CD4-positive, alpha-beta T cell treated with Interleukin-10 for 1 hour (primary cell): ENCODE data around the gene TRAPPC5.

ENCODE experiments used
- DNase-seq: peaks from one replicate; pipeline ENCODE4 v3.0.0-alpha.2; 2020

Gene TRAPPC5

DNA sequence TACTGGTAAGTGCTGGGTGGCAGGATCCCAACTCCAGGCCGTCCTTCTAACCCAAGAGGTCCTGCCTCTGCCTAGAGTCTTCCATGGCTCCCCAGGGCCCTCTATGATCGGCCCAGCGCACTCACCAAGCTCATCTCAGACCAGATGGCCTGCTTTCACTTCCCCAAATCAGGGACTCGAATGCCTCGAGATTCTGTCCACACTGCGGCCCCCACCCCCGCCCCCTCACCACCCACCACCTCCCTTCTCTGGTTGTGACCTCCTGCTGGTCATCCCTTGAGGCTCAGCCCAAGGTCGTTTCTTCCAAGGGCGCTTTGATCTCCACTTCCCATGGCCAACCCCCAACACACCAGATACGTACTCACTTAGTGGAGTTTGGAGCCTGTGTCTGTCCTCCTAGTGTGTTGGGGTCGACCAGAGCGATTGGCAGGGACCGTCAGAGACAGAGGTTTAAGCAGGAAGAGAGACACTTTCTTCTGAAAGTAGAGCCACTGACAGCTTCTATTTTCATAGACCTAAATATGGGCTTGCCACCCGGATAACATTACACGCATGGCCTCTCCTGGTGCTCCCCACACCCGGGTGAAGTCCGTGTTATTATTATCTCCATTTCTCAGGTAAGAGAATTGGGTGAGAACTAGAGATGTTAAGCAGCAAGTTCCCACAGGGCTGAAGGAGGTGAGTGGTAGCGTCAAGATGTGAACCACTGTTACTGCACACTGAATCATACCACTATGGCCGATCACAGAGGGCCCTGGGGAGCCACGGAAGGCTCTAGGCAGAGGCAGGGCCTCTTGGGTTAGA, 21.2 kb downstream of the TRAPPC5 start, which contains the start of gene FCER2:
Gene FCER2, minus strand, starts transcription at position 478 of the 804 bp plus-strand sequence. CDS start 2,371 bp downstream, outside the sequence.
- no peak for DNase-seq

DNA sequence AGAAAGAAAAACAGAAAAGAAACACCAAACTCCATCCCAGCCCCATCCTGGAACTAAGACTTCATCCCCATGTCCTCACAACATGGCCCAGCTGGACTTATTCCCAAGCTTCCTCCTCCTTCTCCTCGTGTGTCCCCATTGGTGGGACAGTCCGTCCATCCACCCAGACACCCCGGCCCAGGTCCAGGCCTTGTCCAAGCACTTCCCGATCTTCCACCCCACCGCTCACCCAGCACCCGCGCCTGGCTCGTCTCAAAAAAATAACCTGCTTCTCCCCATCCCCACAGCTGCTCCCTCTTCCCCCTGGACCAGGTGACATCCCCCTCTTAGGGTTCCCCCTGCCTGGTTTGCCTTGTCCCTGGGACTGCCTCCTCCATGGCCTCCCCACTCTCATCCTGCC, 22.7 kb downstream of the TRAPPC5 start:
- DNase-seq: no peak

DNA sequence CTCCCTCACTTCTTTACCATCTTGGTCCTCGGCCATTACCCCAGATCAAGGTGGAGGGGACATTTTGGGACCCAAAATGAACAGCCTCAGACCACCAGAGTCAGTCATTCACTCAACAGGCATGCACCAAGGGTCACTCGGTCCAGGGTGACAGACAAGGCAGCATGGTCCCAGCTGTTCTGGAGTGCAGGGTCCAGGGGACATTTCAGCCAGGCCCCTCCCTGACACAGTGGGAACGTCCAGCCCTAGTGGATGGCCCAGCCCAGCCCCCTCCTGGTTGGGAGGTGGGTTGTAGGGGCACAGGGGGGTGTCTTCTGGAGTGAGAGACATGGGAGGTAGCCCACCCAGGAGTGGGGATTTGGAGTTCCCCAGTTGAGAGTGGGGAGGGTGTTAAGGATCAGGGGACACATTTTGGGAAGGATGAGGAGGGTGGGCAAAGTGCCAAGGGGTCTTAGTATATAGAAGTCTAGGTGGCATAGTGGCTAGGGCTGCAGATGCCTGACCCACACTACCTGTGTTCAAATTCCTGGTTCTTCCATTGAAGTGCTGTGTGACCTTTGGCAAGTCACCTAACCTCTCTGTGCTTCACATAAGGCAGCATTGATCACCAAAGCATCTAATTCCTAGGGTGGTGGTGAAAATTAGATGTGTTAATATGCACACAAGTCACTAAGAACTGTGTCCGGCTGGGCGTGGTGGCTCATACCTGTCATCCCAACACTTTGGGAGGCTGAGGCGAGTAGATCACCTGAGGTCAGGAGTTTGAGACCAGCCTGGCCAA, 23.8 kb downstream of the TRAPPC5 start:
- no peak for DNase-seq

DNA sequence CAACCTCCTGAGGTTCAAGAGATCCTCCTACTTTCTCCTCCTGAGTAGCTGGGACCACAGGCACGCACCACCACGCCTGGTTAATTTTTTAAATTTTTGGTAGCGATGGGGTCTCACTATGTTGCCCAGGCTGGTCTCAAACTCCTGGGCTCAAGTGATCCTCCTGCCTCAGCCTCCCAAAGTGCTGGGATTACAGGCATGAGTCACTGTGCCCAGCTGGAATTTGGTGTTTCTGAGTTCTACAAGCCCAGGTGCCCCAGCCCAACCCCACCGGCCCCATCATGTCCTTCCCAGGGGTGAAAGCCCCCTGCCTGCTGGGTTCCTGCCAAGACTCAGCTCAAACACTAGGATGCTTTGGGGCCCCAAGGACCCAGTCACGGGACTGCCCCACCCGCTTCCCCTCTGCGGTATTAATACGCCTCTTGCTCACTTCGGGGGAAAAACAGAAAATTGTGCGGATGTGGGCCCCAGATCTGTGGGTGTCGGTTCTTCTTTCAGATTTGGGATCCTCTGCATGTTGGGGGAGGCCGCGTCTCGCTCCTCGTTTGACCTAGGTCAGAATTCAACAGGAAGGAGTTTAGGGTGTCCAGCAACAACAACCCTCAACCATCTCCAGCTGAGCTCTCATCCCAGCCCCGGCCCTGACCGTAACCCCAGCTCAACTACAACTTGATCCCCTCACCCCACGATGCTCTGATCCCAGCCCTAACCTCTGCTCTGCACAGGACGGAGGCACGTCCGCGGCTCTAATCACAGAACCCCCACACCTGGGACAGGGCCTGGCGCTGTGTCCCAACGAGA, 25.0 kb downstream of the TRAPPC5 start:
- DNase-seq: peak; percentile 81

DNA sequence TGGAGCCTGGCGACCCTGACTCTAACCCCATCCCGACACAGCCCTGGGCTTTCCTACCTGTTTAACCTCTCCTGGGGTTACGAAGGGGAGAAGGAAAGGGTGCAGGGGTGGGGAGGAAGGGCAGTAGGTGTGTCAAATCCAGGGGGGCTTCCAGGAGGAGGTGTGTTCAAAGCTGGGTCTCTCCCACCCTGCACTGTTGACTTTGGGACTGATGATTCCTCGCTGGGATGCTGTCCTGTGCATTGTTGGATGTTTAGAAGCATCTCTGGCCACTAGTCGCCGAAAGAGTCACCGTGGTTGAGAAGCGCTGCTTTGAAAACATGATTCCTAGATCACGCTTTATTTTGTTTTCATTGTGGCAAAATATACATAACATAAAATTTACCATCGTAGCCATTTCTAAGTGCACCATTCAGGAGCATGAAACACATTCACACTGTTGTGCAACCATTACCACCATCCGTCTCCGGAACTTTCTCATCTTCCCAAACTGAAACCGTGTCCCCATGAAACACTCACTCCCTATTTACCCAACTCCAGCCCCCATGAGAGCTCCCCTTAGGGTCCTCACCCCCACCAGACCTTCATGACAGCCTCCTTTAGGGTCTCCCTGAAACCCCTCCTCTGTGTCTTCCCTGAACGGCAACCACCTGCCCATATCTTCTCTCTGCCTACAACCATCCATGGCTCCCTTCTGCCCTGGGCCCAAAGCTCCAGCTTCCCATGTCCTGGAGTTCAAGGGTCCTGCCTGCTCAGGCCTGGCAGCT, 25.7 kb downstream of the TRAPPC5 start:
- DNase-seq: no peak

DNA sequence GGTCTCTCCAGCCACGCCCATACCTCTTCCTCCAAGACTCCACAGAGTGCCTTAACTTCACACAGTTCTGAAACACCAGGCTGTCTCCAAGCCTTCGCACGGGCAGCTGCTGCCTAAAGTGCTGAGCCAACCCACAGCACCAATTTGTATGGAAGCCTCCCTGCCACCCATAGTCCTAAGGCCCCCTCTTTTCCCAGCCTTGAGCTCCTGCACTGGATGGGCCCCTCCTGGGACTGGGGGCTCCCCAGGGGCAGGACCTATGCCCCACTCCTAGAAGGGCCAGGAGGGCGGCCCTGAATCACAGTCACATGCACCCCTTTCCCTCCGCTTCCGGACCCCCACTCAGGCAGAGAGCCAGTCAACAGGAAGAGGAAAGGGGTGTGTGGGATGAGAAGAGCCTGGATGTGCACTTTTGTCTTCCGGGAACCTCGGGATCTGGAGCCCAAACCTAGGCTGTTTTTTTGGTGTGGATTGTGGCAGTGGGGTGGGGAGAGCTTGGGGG, 26.4 kb downstream of the TRAPPC5 start:
- DNase-seq: no peak

DNA sequence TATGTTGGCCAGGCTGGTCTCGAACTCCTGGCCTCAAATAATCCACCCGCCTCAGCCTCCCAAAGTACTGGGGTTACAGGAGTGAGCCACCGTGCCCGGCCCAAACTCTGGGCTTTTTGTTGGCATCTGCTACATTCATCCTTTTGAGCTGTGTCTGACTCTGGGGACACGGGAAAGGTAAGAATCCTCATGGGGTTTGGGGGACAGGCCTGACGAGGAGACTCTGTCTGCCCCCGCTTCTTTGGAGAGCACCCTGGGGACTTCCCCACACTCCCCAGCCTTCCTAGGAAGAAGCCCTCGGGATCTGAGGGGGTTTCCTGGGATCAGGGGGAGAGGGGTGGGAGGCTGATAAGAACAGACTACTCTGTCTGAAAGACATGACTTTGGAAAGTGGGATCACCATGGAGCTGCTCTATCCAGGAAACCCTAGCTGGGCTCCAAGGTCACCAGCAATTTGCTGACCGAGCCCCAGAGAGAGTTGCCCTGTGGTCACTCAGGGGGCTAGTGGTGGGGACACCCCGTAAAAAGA, 29.4 kb downstream of the TRAPPC5 start:
- no peak for DNase-seq

DNA sequence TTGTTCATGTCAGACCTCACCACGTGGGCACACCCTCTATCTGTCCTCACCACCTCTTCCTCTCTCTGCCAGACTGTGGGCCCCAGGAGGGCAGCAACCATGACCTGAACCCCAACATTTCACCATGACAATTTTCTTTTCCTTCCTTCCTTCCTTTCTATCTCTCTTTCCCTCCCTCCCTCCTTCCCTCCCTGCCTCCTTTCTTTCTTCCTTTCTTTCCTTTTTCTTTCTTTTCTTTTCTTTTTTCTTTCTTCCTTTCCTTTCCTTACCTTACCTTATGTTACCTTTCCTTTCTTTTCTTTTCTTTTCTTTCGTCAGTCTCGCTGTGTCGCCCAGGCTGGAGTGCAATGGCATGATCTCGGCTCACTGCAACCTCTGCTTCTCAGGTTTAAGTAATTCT, 30.0 kb downstream of the TRAPPC5 start:
- no peak for DNase-seq

DNA sequence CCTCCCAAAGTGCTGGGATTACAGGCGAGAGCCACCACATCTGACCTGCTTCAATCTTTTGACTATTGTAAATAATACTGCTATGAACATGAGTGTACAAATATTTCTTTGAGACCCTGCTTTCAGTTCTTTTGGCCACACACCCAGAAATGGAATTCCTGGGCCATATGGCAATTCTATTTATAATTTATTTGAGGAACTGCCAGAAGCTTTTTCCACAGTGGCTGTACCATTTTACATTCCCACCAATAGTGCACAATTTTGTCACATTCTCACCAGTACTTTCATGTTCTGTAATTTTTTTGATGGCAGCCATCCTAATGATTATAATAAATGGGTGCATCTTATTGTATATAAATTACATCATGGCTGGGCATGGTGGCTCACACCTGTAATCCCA, 35.0 kb downstream of the TRAPPC5 start:
- DNase-seq: no peak

DNA sequence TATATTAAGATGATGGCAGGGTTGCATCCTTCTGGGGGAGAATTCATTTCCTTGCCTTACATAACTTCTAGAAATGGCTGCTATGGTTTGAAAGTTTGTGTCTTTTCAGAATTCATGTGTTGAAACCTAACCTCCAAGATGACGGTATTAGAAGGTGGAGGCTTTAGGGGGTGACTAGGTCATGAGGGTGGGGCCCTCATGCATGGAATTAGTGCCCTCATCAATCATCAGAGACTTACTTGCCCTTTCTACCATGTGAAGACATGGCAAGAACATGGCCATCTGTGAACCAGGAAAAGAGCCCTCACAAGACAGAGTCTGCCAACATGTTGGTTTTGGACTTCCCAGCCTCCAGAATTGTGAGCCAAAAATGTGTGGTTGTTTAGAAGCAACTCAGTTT, 36.1 kb downstream of the TRAPPC5 start:
- DNase-seq: no peak

DNA sequence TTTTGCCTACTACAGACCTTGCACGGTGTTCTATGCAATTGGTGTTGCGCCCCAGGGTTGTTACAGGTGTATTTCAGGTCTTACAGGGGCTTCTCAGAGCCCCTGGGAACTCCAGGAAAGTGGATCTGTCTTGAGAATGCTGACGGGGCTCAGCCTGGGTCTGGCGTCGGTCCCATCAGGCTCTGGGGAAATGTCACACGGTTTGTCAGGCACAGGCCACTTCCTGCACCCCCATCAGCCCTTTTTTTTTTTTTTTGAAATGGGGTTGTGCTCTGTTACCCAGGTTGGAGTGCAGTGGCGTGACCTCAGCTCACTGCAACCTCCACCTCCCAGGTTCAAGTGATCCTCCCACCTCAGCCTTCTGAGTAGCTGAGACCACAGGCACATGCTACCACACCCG, 38.0 kb downstream of the TRAPPC5 start:
- DNase-seq: no peak

DNA sequence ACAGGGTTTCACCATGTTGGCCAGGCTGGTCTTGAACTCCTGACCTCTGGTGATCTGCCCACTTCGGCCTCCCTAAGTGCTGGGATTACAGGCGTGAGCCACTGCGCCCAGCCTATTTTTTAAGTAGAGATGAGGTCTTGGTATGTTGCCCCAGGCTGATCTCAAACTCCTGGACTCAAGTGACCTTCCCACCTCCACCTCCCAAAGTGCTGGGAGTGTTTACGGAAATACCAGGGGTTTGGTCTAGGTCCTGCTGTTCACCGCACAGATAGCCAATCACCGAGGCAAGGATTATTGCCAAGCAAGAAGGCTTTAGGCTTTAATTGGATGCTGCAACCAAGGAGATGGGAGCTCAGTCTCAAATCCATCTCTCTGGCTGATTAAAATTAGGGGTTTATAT, 39.7 kb downstream of the TRAPPC5 start:
- no peak for DNase-seq

DNA sequence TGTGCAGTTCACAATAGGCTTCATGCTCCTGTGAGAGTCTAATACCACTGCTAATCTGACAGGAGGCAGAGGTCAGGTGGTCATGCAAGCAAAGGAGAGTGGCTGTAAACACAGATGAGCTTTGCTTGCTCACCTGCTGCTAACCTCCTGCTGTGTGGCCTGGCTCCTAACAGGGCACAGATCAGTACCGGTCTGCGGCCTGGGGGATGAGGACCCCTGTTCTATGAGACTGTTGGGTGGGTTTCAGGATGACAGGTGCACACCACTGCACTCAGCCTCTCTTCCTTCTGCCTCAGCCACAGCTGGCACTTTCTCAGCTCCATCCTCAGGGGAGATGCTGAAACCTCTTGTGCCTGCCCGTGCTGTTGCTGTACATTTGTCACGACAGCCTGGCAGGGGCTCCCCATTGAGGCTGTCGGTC, 41.6 kb downstream of the TRAPPC5 start:
- no peak for DNase-seq

DNA sequence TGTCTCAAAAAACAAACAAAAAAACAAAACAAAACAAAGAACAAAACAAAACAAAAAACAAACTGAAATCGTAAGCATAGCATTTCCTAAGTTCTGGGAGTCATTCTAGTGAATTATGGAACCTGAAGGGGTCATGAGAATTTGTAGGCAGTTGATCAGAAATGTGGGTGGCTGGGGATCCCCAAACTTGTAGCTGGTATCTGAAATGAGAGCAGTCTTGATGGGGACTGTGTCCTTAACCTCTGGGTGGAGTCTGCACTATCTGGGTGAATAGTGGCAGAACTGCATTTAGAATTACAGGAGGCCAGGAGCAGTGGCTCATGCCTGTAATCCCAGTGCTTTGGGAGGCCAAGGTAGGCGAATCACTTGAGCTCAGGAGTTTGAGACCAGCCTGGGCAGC, 45.2 kb downstream of the TRAPPC5 start:
- no peak for DNase-seq

DNA sequence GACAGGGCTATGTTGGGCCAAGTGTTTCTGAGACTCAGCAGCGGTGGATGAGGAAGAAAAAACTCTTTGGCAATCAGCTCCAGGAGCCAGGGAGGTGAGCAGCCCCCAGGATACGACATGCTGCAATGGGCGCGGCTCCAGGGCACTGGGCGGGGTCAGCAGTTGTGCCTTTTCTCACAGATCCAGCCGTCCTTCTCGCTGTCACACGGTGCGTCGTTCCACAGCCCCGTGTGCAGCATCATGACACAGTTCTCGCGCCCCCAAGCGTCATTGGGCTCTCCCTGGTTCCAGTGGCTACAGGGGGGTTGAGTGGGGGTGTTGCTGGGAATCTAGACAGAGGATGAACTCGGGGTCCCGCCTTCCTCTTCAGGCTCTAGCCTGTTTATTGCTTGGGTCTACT, 48.6 kb downstream of the TRAPPC5 start:
- no peak for DNase-seq

DNA sequence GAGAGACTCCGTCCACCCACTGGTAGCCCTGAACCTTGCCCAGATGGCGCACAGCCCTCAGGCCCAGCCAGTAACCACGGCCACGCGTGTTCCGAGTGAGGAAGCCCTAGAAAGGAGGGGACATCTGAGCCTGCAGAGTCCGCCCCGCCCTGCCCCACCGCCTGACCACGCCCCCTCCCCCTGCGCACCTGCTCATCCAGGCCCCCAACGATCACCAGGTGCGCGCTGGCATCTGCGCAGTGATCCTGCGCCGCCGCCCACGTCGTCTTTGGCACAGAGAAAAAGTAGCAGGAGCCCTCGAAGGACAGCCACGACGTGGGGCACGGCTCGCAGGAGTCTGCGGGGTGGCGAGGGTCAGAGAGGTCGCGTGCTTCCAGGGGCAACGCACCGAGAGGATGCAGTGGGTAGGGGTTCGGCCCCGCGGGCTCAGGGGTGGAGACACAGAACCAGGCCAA, 49.2 kb downstream of the TRAPPC5 start:
- no peak for DNase-seq

DNA sequence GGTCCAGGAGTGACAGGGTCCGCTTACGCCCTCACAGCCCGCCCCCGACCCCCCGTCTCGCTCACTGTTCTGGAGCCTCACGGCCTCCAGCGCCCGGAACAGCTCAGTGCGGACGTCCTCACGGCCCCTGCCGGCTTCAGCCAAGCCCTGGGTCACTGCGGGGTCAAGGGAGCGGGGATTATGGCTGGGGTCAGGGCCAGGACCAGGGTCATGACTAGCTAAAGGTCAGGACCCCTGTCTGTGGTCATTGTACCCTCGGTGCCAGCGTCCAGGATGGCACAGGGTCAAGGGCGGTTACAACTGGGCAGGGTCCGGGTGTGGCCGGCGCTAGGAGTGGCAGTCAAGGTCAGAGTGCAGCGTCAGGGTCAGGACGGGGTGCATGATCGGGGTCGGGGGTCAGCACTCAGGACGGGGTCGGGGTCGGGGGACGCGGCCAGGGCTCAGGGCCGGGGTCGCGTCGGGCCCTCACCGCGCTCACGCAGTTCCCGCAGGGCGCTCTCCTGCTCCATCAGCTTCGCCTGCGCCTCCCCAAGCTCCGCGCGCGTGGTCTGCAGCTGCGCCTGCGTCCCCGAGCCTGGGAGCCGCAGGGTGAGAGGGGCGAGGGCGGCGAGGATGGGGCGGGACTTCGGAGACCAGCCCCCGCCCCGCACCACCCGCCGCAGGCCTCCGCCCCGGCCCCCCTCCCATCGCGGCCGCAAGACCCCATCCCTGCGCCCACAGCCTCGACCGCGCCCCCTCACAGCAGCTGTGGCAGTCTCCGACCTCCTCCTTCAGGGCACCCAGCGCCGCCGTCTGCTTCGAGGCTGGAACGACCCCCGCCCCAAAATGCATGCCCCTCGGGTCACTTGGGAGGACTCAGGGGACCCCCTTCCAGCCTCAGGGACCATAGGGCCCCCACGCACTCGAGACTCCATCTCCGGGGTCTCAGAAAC, 49.9 kb downstream of the TRAPPC5 start:
- DNase-seq: no peak

DNA sequence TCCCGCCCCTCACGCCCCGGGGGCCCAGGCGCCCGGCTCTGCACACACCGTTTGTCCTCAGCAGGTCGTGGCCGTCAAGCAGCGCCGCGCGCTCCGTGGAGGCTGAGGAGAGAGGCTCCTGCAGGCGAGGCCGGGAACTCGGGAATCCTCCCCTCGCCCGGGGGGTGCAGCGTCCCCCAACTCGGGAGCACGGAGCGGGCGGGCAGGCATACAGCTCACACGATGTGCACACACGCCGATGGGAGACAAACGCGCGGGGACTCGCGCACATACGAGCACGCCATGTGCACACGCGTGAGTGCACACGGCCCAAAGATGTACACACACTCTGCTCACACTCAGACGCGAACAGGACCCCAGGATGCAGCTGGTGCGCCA, 50.6 kb downstream of the TRAPPC5 start:
- DNase-seq: no peak

DNA sequence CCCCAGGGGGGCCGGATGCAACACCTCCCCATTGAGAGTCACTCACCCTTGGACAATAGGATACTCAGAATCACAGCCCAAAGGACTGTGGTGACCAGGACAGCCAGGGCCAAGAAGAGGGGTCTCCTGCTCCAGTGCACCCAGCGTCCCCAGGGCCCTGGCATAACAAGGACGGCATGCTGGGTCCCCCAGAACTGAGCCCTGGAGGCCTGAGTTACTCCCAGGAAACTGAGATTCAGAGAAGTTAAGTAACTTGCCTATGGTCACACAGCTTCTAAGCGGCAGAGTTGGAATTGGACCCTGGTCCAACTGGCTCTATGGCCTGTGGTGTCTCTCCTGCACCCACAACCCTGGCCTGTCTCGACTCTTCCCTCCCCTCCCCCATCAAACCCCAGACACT, 51.0 kb downstream of the TRAPPC5 start:
- DNase-seq: no peak

DNA sequence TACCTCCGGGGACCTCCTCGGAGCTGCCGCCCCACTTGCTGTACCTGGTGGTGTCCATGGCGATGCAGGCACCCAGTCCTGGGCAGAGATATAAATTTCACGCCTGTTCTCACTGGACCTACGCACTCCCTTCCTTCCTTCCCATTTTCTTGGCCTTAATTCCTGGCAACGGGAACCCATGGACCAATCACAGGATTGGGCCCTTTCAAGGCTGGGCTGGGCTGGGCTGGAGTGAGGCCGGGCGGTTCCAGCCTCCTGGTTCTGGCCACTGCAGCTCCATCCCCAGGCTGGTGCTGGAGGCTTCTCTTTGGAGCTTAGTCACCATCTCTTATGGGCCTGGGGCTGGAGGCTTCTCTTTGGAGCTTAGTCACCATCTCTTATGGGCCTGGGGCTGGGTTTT, 51.4 kb downstream of the TRAPPC5 start, which contains the start of gene CLEC4G:
Gene CLEC4G, minus strand, starts transcription at position 66 of the 400 bp plus-strand sequence. Its CDS starts 8 bp downstream, at position 58.
- DNase-seq: no peak

DNA sequence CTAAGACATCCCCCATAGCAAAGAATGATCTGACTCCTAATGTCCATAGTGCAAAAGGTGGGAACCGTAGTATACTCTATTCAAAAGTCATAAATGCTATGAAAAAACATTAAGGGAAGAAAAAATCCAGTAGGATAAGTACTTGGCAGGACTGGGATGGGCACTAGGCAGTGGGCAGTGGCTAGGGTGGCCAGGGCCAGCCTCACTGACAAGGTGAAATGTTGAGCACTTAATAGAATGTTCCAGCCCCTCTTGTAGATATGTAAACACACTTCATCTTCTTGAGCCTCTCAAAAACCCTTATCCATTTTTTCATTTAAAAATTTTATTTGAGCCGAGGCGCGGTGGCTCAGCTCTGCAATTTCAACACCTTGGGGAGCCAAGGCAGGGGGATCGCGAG, 52.7 kb downstream of the TRAPPC5 start:
- no peak for DNase-seq
